ENCODE data around the gene ADAMTS6. TPM values are rescaled to one million over a fixed set of nuclear protein-coding genes. Genes with fewer than 3 reads are reported as not detected.

The ADAMTS6 gene
- total RNA-seq, 1 experiment from 2014 or later, result 2.8 TPM

GRCh38 chr5:65198456-65199120 is 283.1 kb downstream of the ADAMTS6 start (continued):
- TF ChIP-seq TP53 (CRISPR knock-in tag; IDR thresholded peaks at IDR 0.05) (no peak), NFYB (CRISPR knock-in tag; conservative IDR thresholded peaks at IDR 0.05; ENCODE audit: low read depth) (no peak), SP1 (CRISPR knock-in tag; conservative IDR thresholded peaks at IDR 0.05) (no peak), GABPB1 (CRISPR knock-in tag; IDR thresholded peaks at IDR 0.05) (no peak), CREM (CRISPR knock-in tag; IDR thresholded peaks at IDR 0.05) (no peak), ZNF138 (CRISPR knock-in tag; conservative IDR thresholded peaks at IDR 0.05) (no peak), PREB (CRISPR knock-in tag; IDR thresholded peaks at IDR 0.05; ENCODE audit: borderline replicate concordance) (no peak)

- ATAC-seq (no peak), DNase-seq (ENCODE audit: low spot score) (no peak)
- H3K9me3 Mint-ChIP-seq, result no peaks in the 10 kb centered on the region
- ChIA-PET POLR2A (no interaction called here), CTCF (interaction anchor here (1.4 kb wide), 1 partner anchor 17 kb away, joined by 5 read pairs; no protein-coding TSS in a partner anchor)
- no peaks in the 10 kb centered on the region for H3K27me3 Mint-ChIP-seq (ENCODE audit: low read depth)
- peaks cover 4% of the 10 kb centered on the region; the same call in 1 of the 2 replicates for H3K4me1 Mint-ChIP-seq
- H3K4me3 Mint-ChIP-seq, result no peak overlapping the region
- no peaks in the 10 kb centered on the region for H3K36me3 Mint-ChIP-seq
- TF ChIP-seq ZNF232 (CRISPR knock-in tag; IDR thresholded peaks at IDR 0.05) (no peak), ZNF396 (CRISPR knock-in tag; IDR thresholded peaks at IDR 0.05; ENCODE audit: borderline replicate concordance) (no peak), ZNF138 (CRISPR knock-in tag; conservative IDR thresholded peaks at IDR 0.05) (no peak), TEAD4 (CRISPR knock-in tag; IDR thresholded peaks at IDR 0.05) (no peak), ZBTB21 (CRISPR knock-in tag; IDR thresholded peaks at IDR 0.05; ENCODE audit: borderline replicate concordance) (no peak), CREM (CRISPR knock-in tag; IDR thresholded peaks at IDR 0.05) (no peak), ZNF219 (CRISPR knock-in tag; IDR thresholded peaks at IDR 0.05; ENCODE audit: borderline replicate concordance) (no peak), SMAD4 (CRISPR knock-in tag; IDR thresholded peaks at IDR 0.05) (no peak), ZNF317 (CRISPR knock-in tag; IDR thresholded peaks at IDR 0.05; ENCODE audit: borderline replicate concordance, low read depth) (no peak)
- TF ChIP-seq, protein P1, sequence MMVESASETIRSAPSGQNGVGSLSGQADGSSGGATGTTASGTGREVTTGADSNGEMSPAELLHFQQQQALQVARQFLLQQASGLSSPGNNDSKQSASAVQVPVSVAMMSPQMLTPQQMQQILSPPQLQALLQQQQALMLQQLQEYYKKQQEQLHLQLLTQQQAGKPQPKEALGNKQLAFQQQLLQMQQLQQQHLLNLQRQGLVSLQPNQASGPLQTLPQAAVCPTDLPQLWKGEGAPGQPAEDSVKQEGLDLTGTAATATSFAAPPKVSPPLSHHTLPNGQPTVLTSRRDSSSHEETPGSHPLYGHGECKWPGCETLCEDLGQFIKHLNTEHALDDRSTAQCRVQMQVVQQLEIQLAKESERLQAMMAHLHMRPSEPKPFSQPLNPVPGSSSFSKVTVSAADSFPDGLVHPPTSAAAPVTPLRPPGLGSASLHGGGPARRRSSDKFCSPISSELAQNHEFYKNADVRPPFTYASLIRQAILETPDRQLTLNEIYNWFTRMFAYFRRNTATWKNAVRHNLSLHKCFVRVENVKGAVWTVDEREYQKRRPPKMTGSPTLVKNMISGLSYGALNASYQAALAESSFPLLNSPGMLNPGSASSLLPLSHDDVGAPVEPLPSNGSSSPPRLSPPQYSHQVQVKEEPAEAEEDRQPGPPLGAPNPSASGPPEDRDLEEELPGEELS (CRISPR knock-in tag; IDR thresholded peaks at IDR 0.05), result no peak
- TF ChIP-seq, protein P2, sequence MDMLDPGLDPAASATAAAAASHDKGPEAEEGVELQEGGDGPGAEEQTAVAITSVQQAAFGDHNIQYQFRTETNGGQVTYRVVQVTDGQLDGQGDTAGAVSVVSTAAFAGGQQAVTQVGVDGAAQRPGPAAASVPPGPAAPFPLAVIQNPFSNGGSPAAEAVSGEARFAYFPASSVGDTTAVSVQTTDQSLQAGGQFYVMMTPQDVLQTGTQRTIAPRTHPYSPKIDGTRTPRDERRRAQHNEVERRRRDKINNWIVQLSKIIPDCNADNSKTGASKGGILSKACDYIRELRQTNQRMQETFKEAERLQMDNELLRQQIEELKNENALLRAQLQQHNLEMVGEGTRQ (CRISPR knock-in tag; IDR thresholded peaks at IDR 0.05), result no peak
- H3K27ac Mint-ChIP-seq, result no peak overlapping the region
These were observed 283.9 kb downstream of the ADAMTS6 start for GRCh38 chr5:65197531-65198455.

DNA sequence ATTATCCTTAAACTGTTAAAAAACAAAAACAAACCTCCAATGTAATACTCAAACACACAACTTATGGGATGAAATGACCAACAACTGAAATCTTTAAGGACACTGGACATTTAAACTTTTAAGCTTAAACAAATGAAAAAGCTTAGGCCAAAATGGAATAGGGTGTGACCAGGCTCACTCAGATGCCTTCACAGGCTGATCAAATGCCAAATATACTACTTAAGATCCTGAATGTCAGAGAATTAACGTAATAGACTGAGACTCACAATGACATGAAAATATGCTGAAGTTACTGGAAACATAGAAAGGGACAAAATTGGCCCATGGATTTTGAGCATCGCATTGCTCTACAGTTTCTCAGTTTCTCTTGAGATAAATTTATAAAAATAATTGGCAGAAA is 286.8 kb downstream of the ADAMTS6 start:
- Mint-ChIP-seq H3K9me3 (no peaks in the 10 kb centered on the region), H3K4me3 (no peak overlapping the region), H3K36me3 (no peaks in the 10 kb centered on the region), H3K27me3 (ENCODE audit: low read depth) (no peaks in the 10 kb centered on the region), H3K27ac (no peak overlapping the region), H3K4me1 (peaks cover 4% of the 10 kb centered on the region; the same call in 1 of the 2 replicates)
- no peak for TF ChIP-seq IRF1 (CRISPR knock-in tag; IDR thresholded peaks at IDR 0.05)
- TF ChIP-seq FOXJ3 (CRISPR knock-in tag; IDR thresholded peaks at IDR 0.05; ENCODE audit: borderline replicate concordance), result no peak
- TF ChIP-seq PRRX2 (CRISPR knock-in tag; IDR thresholded peaks at IDR 0.05), result no peak
- TF ChIP-seq NR1H2 (CRISPR knock-in tag; IDR thresholded peaks at IDR 0.05), result no peak
- TF ChIP-seq, protein P3, sequence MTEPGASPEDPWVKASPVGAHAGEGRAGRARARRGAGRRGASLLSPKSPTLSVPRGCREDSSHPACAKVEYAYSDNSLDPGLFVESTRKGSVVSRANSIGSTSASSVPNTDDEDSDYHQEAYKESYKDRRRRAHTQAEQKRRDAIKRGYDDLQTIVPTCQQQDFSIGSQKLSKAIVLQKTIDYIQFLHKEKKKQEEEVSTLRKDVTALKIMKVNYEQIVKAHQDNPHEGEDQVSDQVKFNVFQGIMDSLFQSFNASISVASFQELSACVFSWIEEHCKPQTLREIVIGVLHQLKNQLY (CRISPR knock-in tag; IDR thresholded peaks at IDR 0.05), result no peak
- TF ChIP-seq TCF7 (CRISPR knock-in tag; IDR thresholded peaks at IDR 0.05; ENCODE audit: low read depth), result no peak
- TF ChIP-seq NFE2L1 (CRISPR knock-in tag; IDR thresholded peaks at IDR 0.05), result no peak
- no peak for TF ChIP-seq RORB (CRISPR knock-in tag; IDR thresholded peaks at IDR 0.05)
- no peak for TF ChIP-seq GRHL2 (CRISPR knock-in tag; IDR thresholded peaks at IDR 0.05; ENCODE audit: insufficient replicate concordance, severe bottlenecking)
- TF ChIP-seq SMAD4 (CRISPR knock-in tag; IDR thresholded peaks at IDR 0.05), result no peak
- no peak for TF ChIP-seq E2F1 (CRISPR knock-in tag; IDR thresholded peaks at IDR 0.05)
- TF ChIP-seq RELA (CRISPR knock-in tag; IDR thresholded peaks at IDR 0.05; ENCODE audit: borderline replicate concordance), result no peak
- ChIA-PET POLR2A (no interaction called here), CTCF (no interaction called here)
- DNase-seq (ENCODE audit: low spot score) (no peak), ATAC-seq (no peak)
